ENCODE results near the gene HUNK. TPM values are rescaled to one million over a fixed set of nuclear protein-coding genes. Genes with fewer than 3 reads are reported as not detected.

Gene HUNK
- total and polyA plus RNA-seq, 2 experiments from 2014 or later: 7.1 to 10.8 TPM

GRCh38 chr21:31991356-31992331 lies 118.8 kb downstream of the HUNK start:
- no peak for TF ChIP-seq EZH2phosphoT487 (IDR thresholded peaks at IDR 0.05; ENCODE audit: low read depth, severe bottlenecking, unreplicated experiment)
- no peak for TF ChIP-seq EZH2 (IDR thresholded peaks at IDR 0.05; ENCODE audit: borderline replicate concordance)
- TF ChIP-seq CTCF (IDR thresholded peaks at IDR 0.05; ENCODE audit: poor library complexity): no peak
- 93% methylated on average over 17 of the region's 17 CpGs for WGBS (ENCODE audit: low lambda C conversion rate, missing lambda C conversion rate)
- Histone ChIP-seq H3K36me3 (replicated peaks; ENCODE audit: insufficient read depth, low read depth) (no peaks in the 10 kb centered on the region), H3K27ac (no peak overlapping the region), H3K9me2 (replicated peaks; ENCODE audit: insufficient read depth) (no peaks in the 10 kb centered on the region), H4K20me1 (ENCODE audit: insufficient read depth, poor library complexity, severe bottlenecking) (no peaks in the 10 kb centered on the region), H3K79me2 (no peaks in the 10 kb centered on the region), H3K27me3 (no peaks in the 10 kb centered on the region), H3K4me1 (ENCODE audit: insufficient read depth) (peaks cover 3% of the 10 kb centered on the region), H3K4me3 (no peak overlapping the region), H3K4me2 (no peak overlapping the region), H3K9me3 (ENCODE audit: low read depth) (no peaks in the 10 kb centered on the region), H2AFZ (no peak overlapping the region)
- DNase-seq (ENCODE audit: low spot score): no peak

GRCh38 chr21:31992391-31992790 lies 119.6 kb downstream of the HUNK start:
- no peak overlapping the region for H3K4me2 ChIP-seq
- H4K20me1 ChIP-seq (ENCODE audit: insufficient read depth, poor library complexity, severe bottlenecking): no peaks in the 10 kb centered on the region
- H3K79me2 ChIP-seq: no peaks in the 10 kb centered on the region
- no peak overlapping the region for H3K27ac ChIP-seq
- H3K36me3 ChIP-seq (replicated peaks; ENCODE audit: insufficient read depth, low read depth): no peaks in the 10 kb centered on the region
- no peaks in the 10 kb centered on the region for H3K27me3 ChIP-seq
- H2AFZ ChIP-seq: no peak overlapping the region
- H3K9me2 ChIP-seq (replicated peaks; ENCODE audit: insufficient read depth): no peaks in the 10 kb centered on the region
- no peak for TF ChIP-seq EZH2 (IDR thresholded peaks at IDR 0.05; ENCODE audit: borderline replicate concordance)
- TF ChIP-seq CTCF (IDR thresholded peaks at IDR 0.05; ENCODE audit: poor library complexity): no peak
- TF ChIP-seq EZH2phosphoT487 (IDR thresholded peaks at IDR 0.05; ENCODE audit: low read depth, severe bottlenecking, unreplicated experiment): no peak
- no peak overlapping the region for H3K4me3 ChIP-seq
- no peaks in the 10 kb centered on the region for H3K9me3 ChIP-seq (ENCODE audit: low read depth)
- WGBS (ENCODE audit: low lambda C conversion rate, missing lambda C conversion rate): 91% methylated on average over 11 of the region's 11 CpGs
- no peak for DNase-seq (ENCODE audit: low spot score)
- H3K4me1 ChIP-seq (ENCODE audit: insufficient read depth): peaks cover 3% of the 10 kb centered on the region

GRCh38 chr21:31993826-31994825 lies 121.3 kb downstream of the HUNK start:
- 79% methylated on average over 10 of the region's 10 CpGs for WGBS (ENCODE audit: low lambda C conversion rate, missing lambda C conversion rate)
- peak; percentile 16 for DNase-seq (ENCODE audit: low spot score)
- no peaks in the 10 kb centered on the region for H3K36me3 ChIP-seq (replicated peaks; ENCODE audit: insufficient read depth, low read depth)

More at GRCh38 chr21:31993826-31994825, 121.3 kb downstream of the HUNK start:
- TF ChIP-seq CTCF (IDR thresholded peaks at IDR 0.05; ENCODE audit: poor library complexity) (no peak), EZH2 (IDR thresholded peaks at IDR 0.05; ENCODE audit: borderline replicate concordance) (no peak), EZH2phosphoT487 (IDR thresholded peaks at IDR 0.05; ENCODE audit: low read depth, severe bottlenecking, unreplicated experiment) (no peak)
- Histone ChIP-seq H2AFZ (no peak overlapping the region), H3K4me1 (ENCODE audit: insufficient read depth) (no peaks in the 10 kb centered on the region), H3K9me2 (replicated peaks; ENCODE audit: insufficient read depth) (no peaks in the 10 kb centered on the region), H3K79me2 (no peaks in the 10 kb centered on the region), H4K20me1 (ENCODE audit: insufficient read depth, poor library complexity, severe bottlenecking) (no peaks in the 10 kb centered on the region), H3K27ac (no peak overlapping the region), H3K9me3 (ENCODE audit: low read depth) (no peaks in the 10 kb centered on the region), H3K27me3 (no peaks in the 10 kb centered on the region), H3K4me2 (no peak overlapping the region), H3K4me3 (no peak overlapping the region)
